K562 (cell line): ENCODE data around the gene EXT2. TPM values are rescaled to one million over a fixed set of nuclear protein-coding genes. Genes with fewer than 3 reads are reported as not detected.

Experiments
- BDP1 ChIP-seq: IDR thresholded peaks from 3 replicates; pipeline ENCODE4 v1.6.1; 2011; ENCODE audit not compliant: insufficient read length, insufficient read depth
- CREB5 ChIP-seq: fragments of 250-450 bp; sonication (Bioruptor Pico); IDR thresholded peaks from 2 replicates; pipeline ENCODE4 v1.5.0; 2020; ENCODE audit warnings: mild to moderate bottlenecking
- PRMT5 ChIP-seq: sonication (generic); formaldehyde crosslinking; IDR thresholded peaks from 2 replicates; pipeline ENCODE4 v1.5.0; 2020; ENCODE audit warnings: missing genetic modification reagents
- TCF7 ChIP-seq: sonication (generic); IDR thresholded peaks from 2 replicates; pipeline ENCODE4 v1.6.1; 2016; ENCODE audit warnings: antibody characterized with exemption, borderline replicate concordance
- ZBTB40 ChIP-seq, 2 experiments: fragments of 450-650 bp in 1 of 2; sonication (generic) in 1 of 2; formaldehyde crosslinking in 1 of 2; IDR thresholded peaks; 2 replicates each; pipeline versions ENCODE4 v1.7.1 to v1.9.0; 2016 to 2022; ENCODE audit warnings: inconsistent platforms in 1 of 2, mild to moderate bottlenecking in 1 of 2, missing genetic modification reagents in 1 of 2
- polyA plus RNA-seq, 8 experiments: library from polyadenylated mRNA; depleted of rRNA in 4 of 8; stranded (reverse) in 5 of 8; unstranded in 3 of 8; fragments of >200 nt; fragmentation: Nextera tagmentation in 2 of 8; fragmentation: Illumina TruSeq in 1 of 8; extraction: Ambion mirVana in 2 of 8; extraction: Trizol in 1 of 8; gene quantifications; 2 replicates each; pipeline versions ENCODE4 v1.2.1 to v1.2.3, GENCODE V29; 2011 to 2014; ENCODE audit warnings: inconsistent platforms in 1 of 8, missing spikeins in 1 of 8
- total RNA-seq, 7 experiments: library from RNA; depleted of rRNA in 6 of 7; stranded (reverse); fragments of >200 nt in 6 of 7; fragmentation: Illumina TruSeq in 2 of 7; extraction: Trizol in 2 of 7; gene quantifications; 2 replicates each; pipeline versions ENCODE4 v1.2.1 to v1.2.3, GENCODE V29; 2011 to 2021; ENCODE audit warnings: low replicate concordance in 1 of 7

The EXT2 gene
- total and polyA plus RNA-seq, 9 of the 15 experiments (the other 6 are each of a cell fraction or from before 2014, with no cell fraction given) = 7.5 to 52.1 (median 38.1) TPM

GRCh38 chr11:44108260-44108659 is 12.8 kb downstream of the EXT2 start (continued):
- no peak for TF ChIP-seq ZBTB40 (IDR thresholded peaks at IDR 0.05)
- TF ChIP-seq ZBTB40 (CRISPR knock-in tag; IDR thresholded peaks at IDR 0.05) = no peak
- TF ChIP-seq PRMT5 = no peak
- no peak for TF ChIP-seq BDP1
- no peak for TF ChIP-seq CREB5 (CRISPR knock-in tag)
- TF ChIP-seq TCF7 = no peak
